ENCODE data around the gene MT1E. TPM values are rescaled to one million over a fixed set of nuclear protein-coding genes. Genes with fewer than 3 reads are reported as not detected.

Gene MT1E
- total and polyA plus RNA-seq, 2 of the 8 experiments (the other 6 are each of a cell fraction or from before 2014, with no cell fraction given) = 7.9 to 117 TPM

GRCh38 chr16:56594292-56594619 lies 31.3 kb upstream of the MT1E start (continued):
- TF ChIP-seq RAD21 (IDR thresholded peaks at IDR 0.05 in 1 of 2, conservative IDR thresholded peaks at IDR 0.05 in 1 of 2; ENCODE audit: low read depth in 2 of 2, low read length in 2 of 2) = no peak
- TF ChIP-seq POU5F1 (IDR thresholded peaks at IDR 0.05; ENCODE audit: low read depth, low read length) = no peak
- no peak for TF ChIP-seq NRF1 (IDR thresholded peaks at IDR 0.05; ENCODE audit: low read depth, low read length)
- no peak for TF ChIP-seq CBX5 (IDR thresholded peaks at IDR 0.05; ENCODE audit: low read depth, low read length)
